Endothelial cell of umbilical vein (primary cell): Measurements from ENCODE around the gene CSNK2B.

Source experiments
- CTCF ChIP-seq, 2 donors: IDR thresholded peaks; 1 replicate in 1 of 2; 2 replicates in 1 of 2; pipeline ENCODE4 v1.5.1; 2011; ENCODE audit warnings: low read length in 2 of 2, mild to moderate bottlenecking in 2 of 2, moderate library complexity in 2 of 2, control low read depth in 1 of 2, inconsistent platforms in 1 of 2, low read depth in 1 of 2; ENCODE audit not compliant: insufficient read depth in 1 of 2; ENCODE audit errors: extremely low read depth in 1 of 2
- JUN ChIP-seq: IDR thresholded peaks from 2 replicates; pipeline ENCODE4 v1.6.1; 2011; ENCODE audit warnings: borderline replicate concordance, low read depth; ENCODE audit not compliant: insufficient read length, insufficient read depth
- MYC ChIP-seq: IDR thresholded peaks from one replicate; pipeline ENCODE4 v1.6.1; 2011; ENCODE audit warnings: mild to moderate bottlenecking, low read depth, low read length
- POLR2A ChIP-seq: IDR thresholded peaks from 2 replicates; pipeline ENCODE4 v1.6.1; 2012; ENCODE audit warnings: low read depth, mild to moderate bottlenecking, control low read depth, low read length
- POLR2AphosphoS5 ChIP-seq: IDR thresholded peaks from 2 replicates; pipeline ENCODE4 v1.6.1; 2012; ENCODE audit warnings: low read depth, mild to moderate bottlenecking, control low read depth, low read length, moderate library complexity; ENCODE audit not compliant: insufficient read depth

GRCh38 chr6:31705931-31706330, 40.1 kb downstream of the CSNK2B start:
- TF ChIP-seq POLR2AphosphoS5 (no peak), MYC (no peak), POLR2A (no peak), CTCF (IDR thresholded peaks at IDR 0.05; ENCODE audit: extremely low read depth in 1 of 2, insufficient read depth in 1 of 2, low read depth in 1 of 2, low read length in 2 of 2) (no peak), JUN (no peak)
